ENCODE results near the gene ZBTB24.
"Not testable (repeated sequence)": the region's sequence is repeated elsewhere in the genome, so short reads cannot be mapped to it uniquely, and the experiment has no call there.

The ZBTB24 gene

GRCh38 chr6:109469591-109470189 is 13.3 kb downstream of the ZBTB24 start:
- no peak for DNase-seq (ENCODE audit: low read depth)

GRCh38 chr6:109467696-109468095 is 15.3 kb downstream of the ZBTB24 start:
- DNase-seq (ENCODE audit: low read depth) = no peak

GRCh38 chr6:109466212-109466923 is 16.7 kb downstream of the ZBTB24 start:
- no peak for DNase-seq (ENCODE audit: low read depth)

- DNase-seq (ENCODE audit: low read depth) = no peak
These were observed 17.2 kb downstream of the ZBTB24 start for GRCh38 chr6:109465772-109466171.

GRCh38 chr6:109461733-109462526 is 21.1 kb downstream of the ZBTB24 start:
- DNase-seq (ENCODE audit: low read depth) = no peak

GRCh38 chr6:109461205-109461604 is 21.8 kb downstream of the ZBTB24 start:
- not testable (repeated sequence) for DNase-seq (ENCODE audit: low read depth)

- no peak for DNase-seq (ENCODE audit: low read depth)
These were observed 22.7 kb downstream of the ZBTB24 start for GRCh38 chr6:109460161-109460829.

- no peak for DNase-seq (ENCODE audit: low read depth)
These were observed 24.1 kb downstream of the ZBTB24 start for GRCh38 chr6:109458774-109459531.

- DNase-seq (ENCODE audit: low read depth) = no peak
These were observed 25.4 kb downstream of the ZBTB24 start for GRCh38 chr6:109457562-109457996.

GRCh38 chr6:109456710-109457561 is 26.1 kb downstream of the ZBTB24 start:
- no peak for DNase-seq (ENCODE audit: low read depth)

- DNase-seq (ENCODE audit: low read depth) = no peak
These were observed 26.9 kb downstream of the ZBTB24 start for GRCh38 chr6:109456111-109456583.

GRCh38 chr6:109455437-109456110 is 27.4 kb downstream of the ZBTB24 start, which contains the start of gene MICAL1:
TSS of gene MICAL1 (minus strand) at chr6:109455772. CDS start at chr6:109454196, 1,576 bp downstream.
- DNase-seq (ENCODE audit: low read depth) = peak; percentile 64

GRCh38 chr6:109454496-109455436 is 28.3 kb downstream of the ZBTB24 start:
- DNase-seq (ENCODE audit: low read depth) = peak; percentile 58

GRCh38 chr6:109453594-109454495 is 29.2 kb downstream of the ZBTB24 start:
- DNase-seq (ENCODE audit: low read depth) = no peak

GRCh38 chr6:109453156-109453555 is 29.9 kb downstream of the ZBTB24 start:
- DNase-seq (ENCODE audit: low read depth) = no peak

GRCh38 chr6:109452181-109452580 is 30.8 kb downstream of the ZBTB24 start:
- no peak for DNase-seq (ENCODE audit: low read depth)

- no peak for DNase-seq (ENCODE audit: low read depth)
These were observed 31.6 kb downstream of the ZBTB24 start for GRCh38 chr6:109451376-109451775.

- no peak for DNase-seq (ENCODE audit: low read depth)
These were observed 32.2 kb downstream of the ZBTB24 start for GRCh38 chr6:109450801-109451200.
